LoVo (cell line): ENCODE results near the gene SEMA3E.
"Not testable (repeated sequence)": the region's sequence is repeated elsewhere in the genome, so short reads cannot be mapped to it uniquely, and the experiment has no call there.

Source experiments
- DNase-seq: peaks from one replicate; pipeline ENCODE4 v3.0.0-alpha.2; 2016; ENCODE audit warnings: low spot score

The SEMA3E gene

GRCh38 chr7:83648464-83649241 lies at the start of gene SEMA3E:
TSS of gene SEMA3E (minus strand) at chr7:83649139.
- peak; percentile 29 for DNase-seq

GRCh38 chr7:83697804-83698530 lies 49.0 kb upstream of the SEMA3E start:
- no peak for DNase-seq

GRCh38 chr7:83696101-83696500 lies 47.2 kb upstream of the SEMA3E start:
- no peak for DNase-seq

GRCh38 chr7:83695128-83695960 lies 46.4 kb upstream of the SEMA3E start:
- DNase-seq, result no peak

- no peak for DNase-seq
Measured at GRCh38 chr7:83693256-83693655, 44.3 kb upstream of the SEMA3E start.

- no peak for DNase-seq
Measured at GRCh38 chr7:83691095-83691494, 42.2 kb upstream of the SEMA3E start.

GRCh38 chr7:83689855-83690254 lies 40.9 kb upstream of the SEMA3E start:
- no peak for DNase-seq

GRCh38 chr7:83686416-83686815 lies 37.5 kb upstream of the SEMA3E start:
- DNase-seq, result no peak

GRCh38 chr7:83684928-83685327 lies 36.0 kb upstream of the SEMA3E start:
- peak; percentile 22 for DNase-seq

- no peak for DNase-seq
Measured at GRCh38 chr7:83681200-83681778, 32.4 kb upstream of the SEMA3E start.

GRCh38 chr7:83677180-83677866 lies 28.4 kb upstream of the SEMA3E start:
- DNase-seq, result peak; percentile 84

GRCh38 chr7:83673291-83673690 lies 24.4 kb upstream of the SEMA3E start:
- not testable (repeated sequence) for DNase-seq

- no peak for DNase-seq
Measured at GRCh38 chr7:83672157-83672556, 23.2 kb upstream of the SEMA3E start.

GRCh38 chr7:83663131-83663530 lies 14.2 kb upstream of the SEMA3E start:
- DNase-seq, result no peak

GRCh38 chr7:83658126-83658525 lies 9.2 kb upstream of the SEMA3E start:
- no peak for DNase-seq

- DNase-seq, result peak; percentile 66
Measured at GRCh38 chr7:83655951-83656556, 7.1 kb upstream of the SEMA3E start.

GRCh38 chr7:83652481-83652880 lies 3.5 kb upstream of the SEMA3E start:
- no peak for DNase-seq

GRCh38 chr7:83649701-83650100 lies 762 bp upstream of the SEMA3E start:
- no peak for DNase-seq

GRCh38 chr7:83646027-83646426 lies 2.9 kb downstream of the SEMA3E start:
- DNase-seq, result no peak

GRCh38 chr7:83643739-83644138 lies 5.2 kb downstream of the SEMA3E start:
- DNase-seq, result no peak

- DNase-seq, result no peak
Measured at GRCh38 chr7:83643012-83643411, 5.9 kb downstream of the SEMA3E start.
